Colonic mucosa (tissue), 4 donors: ENCODE results near the gene SLC11A2. TPM values are rescaled to one million over a fixed set of nuclear protein-coding genes. Genes with fewer than 3 reads are reported as not detected.
"Not testable (repeated sequence)": the region's sequence is repeated elsewhere in the genome, so short reads cannot be mapped to it uniquely, and the experiment has no call there.

Source experiments
- DNase-seq: peaks from one replicate; pipeline ENCODE4 v3.0.0-alpha.2; 2020
- H3K27ac ChIP-seq: fragments of 200-600 bp; one replicate; pipeline ENCODE4 v1.8.0; 2021
- H3K27me3 ChIP-seq: fragments of 200-600 bp; one replicate; pipeline ENCODE4 v1.8.0; 2021
- H3K36me3 ChIP-seq: fragments of 200-600 bp; one replicate; pipeline ENCODE4 v1.8.0; 2021
- H3K4me1 ChIP-seq: fragments of 200-600 bp; one replicate; pipeline ENCODE4 v1.8.0; 2021; ENCODE audit warnings: mild to moderate bottlenecking
- H3K4me3 ChIP-seq: fragments of 200-600 bp; one replicate; pipeline ENCODE4 v1.8.0; 2021
- H3K9ac ChIP-seq, 2 donors: one replicate each; pipeline ENCODE4 v1.7.0; 2013; ENCODE audit warnings: control low read depth in 2 of 2, low read depth in 2 of 2, low read length in 2 of 2
- H3K9me3 ChIP-seq: fragments of 200-600 bp; one replicate; pipeline ENCODE4 v1.8.0; 2021
- intact Hi-C: fragments of 100-400 bp; cut with DNase I; formaldehyde crosslinking; loops from one replicate; pipeline ENCODE4 v1.14.1; 2022
- total RNA-seq, 2 donors: library from RNA; stranded (reverse); fragmentation: NEBNext Ultra II Directional in 1 of 2; extraction: Animal tissue kit (Norgen Biotek cat#: 25700) in 1 of 2; gene quantifications; one replicate each; pipeline ENCODE4 v1.2.1, GENCODE V29; 2021
- TF ChIP-seq, protein P1 (sequence below): fragments of 200-600 bp; IDR thresholded peaks from one replicate; pipeline ENCODE4 v1.8.0; 2022; ENCODE audit warnings: antibody characterized with exemption, mild to moderate bottlenecking
- donor health status: healthy.
- donor health status: DM: no; HTN: no; CAD: no.
- donor health status: DM: no; HTN: no; CAD: no.

SLC11A2 gene
- total RNA-seq, 2 donors from 2014 or later: 51.6 to 52.0 TPM

GRCh38 chr12:51019927-51020326 lies 6.3 kb downstream of the SLC11A2 start:
- H3K9me3 ChIP-seq: no peaks in the 10 kb centered on the region
- H3K4me1 ChIP-seq: no peaks in the 10 kb centered on the region
- H3K36me3 ChIP-seq: no peaks in the 10 kb centered on the region
- no peaks in the 10 kb centered on the region for H3K27me3 ChIP-seq
- no peak overlapping the region for H3K9ac ChIP-seq
- intact Hi-C loops: no loop called here
- DNase-seq: no peak
- H3K4me3 ChIP-seq: no peak overlapping the region
- TF ChIP-seq, protein P1, sequence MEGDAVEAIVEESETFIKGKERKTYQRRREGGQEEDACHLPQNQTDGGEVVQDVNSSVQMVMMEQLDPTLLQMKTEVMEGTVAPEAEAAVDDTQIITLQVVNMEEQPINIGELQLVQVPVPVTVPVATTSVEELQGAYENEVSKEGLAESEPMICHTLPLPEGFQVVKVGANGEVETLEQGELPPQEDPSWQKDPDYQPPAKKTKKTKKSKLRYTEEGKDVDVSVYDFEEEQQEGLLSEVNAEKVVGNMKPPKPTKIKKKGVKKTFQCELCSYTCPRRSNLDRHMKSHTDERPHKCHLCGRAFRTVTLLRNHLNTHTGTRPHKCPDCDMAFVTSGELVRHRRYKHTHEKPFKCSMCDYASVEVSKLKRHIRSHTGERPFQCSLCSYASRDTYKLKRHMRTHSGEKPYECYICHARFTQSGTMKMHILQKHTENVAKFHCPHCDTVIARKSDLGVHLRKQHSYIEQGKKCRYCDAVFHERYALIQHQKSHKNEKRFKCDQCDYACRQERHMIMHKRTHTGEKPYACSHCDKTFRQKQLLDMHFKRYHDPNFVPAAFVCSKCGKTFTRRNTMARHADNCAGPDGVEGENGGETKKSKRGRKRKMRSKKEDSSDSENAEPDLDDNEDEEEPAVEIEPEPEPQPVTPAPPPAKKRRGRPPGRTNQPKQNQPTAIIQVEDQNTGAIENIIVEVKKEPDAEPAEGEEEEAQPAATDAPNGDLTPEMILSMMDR: no peak
- no peak overlapping the region for H3K27ac ChIP-seq

DNA sequence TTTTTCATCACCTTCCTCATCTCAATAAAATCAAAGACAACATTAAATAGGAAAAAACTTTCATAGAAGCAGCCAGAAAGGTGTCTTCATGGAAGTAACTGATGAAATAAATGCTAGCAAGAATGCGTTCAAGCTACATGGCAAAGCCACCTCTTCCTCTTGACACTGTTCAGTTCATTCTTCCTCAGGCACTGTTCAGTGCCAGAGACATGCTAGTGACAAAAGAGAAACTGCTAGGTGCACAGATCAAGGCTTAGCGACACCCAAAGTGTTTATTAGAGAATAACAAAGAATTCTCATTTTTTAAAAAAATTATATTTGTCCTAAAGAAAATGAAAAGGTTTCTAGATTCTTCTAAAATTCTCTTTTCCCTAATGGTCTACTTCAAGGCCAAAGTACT lies 7.2 kb downstream of the SLC11A2 start:
- H3K27ac ChIP-seq: no peak overlapping the region
- intact Hi-C loops: no loop called here
- no peaks in the 10 kb centered on the region for H3K36me3 ChIP-seq
- H3K9me3 ChIP-seq: no peaks in the 10 kb centered on the region
- H3K4me1 ChIP-seq: no peaks in the 10 kb centered on the region
- no peaks in the 10 kb centered on the region for H3K27me3 ChIP-seq
- no peak overlapping the region for H3K4me3 ChIP-seq
- DNase-seq: no peak
- TF ChIP-seq, protein P1: no peak
- H3K9ac ChIP-seq: no peak overlapping the region

GRCh38 chr12:51017452-51017851 lies 8.7 kb downstream of the SLC11A2 start:
- DNase-seq: no peak
- intact Hi-C loops: no loop called here
- H3K27ac ChIP-seq: no peak overlapping the region

GRCh38 chr12:51014467-51014866 lies 11.7 kb downstream of the SLC11A2 start:
- H3K27me3 ChIP-seq, H3K9ac ChIP-seq, H3K4me3 ChIP-seq, H3K4me1 ChIP-seq, DNase-seq, H3K36me3 ChIP-seq, H3K27ac ChIP-seq, H3K9me3 ChIP-seq, intact Hi-C loops: not testable (repeated sequence)

More at GRCh38 chr12:51017452-51017851, 8.7 kb downstream of the SLC11A2 start:
- Histone ChIP-seq H3K27me3 (no peaks in the 10 kb centered on the region), H3K36me3 (no peaks in the 10 kb centered on the region), H3K9me3 (no peaks in the 10 kb centered on the region), H3K9ac (no peak overlapping the region), H3K4me3 (no peak overlapping the region), H3K4me1 (no peaks in the 10 kb centered on the region)
- TF ChIP-seq, protein P1: no peak

DNA sequence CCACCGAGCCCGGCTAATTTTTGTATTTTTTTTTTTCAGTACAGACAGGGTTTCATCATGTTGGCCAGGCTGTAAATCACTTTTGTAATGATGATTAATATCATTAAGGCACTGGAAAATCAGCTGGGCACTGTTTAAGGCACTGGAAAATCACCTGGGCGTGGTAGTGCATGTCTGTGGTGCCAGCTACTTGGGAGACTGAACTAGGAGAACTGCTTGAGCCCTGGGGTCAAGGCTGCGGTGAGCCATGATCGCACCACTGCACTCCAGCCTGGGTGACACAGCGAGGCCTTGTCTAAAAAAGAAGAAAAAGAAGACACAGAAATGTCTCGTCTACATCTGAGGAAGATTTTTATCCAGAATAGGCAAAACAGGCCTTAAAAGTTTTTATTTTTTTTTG lies 12.7 kb downstream of the SLC11A2 start:
- no peak overlapping the region for H3K27ac ChIP-seq
- no peak for DNase-seq
- H3K9ac ChIP-seq: no peak overlapping the region
- H3K9me3 ChIP-seq: no peaks in the 10 kb centered on the region
- H3K27me3 ChIP-seq: no peaks in the 10 kb centered on the region
- H3K4me3 ChIP-seq: no peak overlapping the region
- TF ChIP-seq, protein P1: no peak
- intact Hi-C loops: no loop called here
- H3K36me3 ChIP-seq: no peaks in the 10 kb centered on the region
- peaks cover 5% of the 10 kb centered on the region for H3K4me1 ChIP-seq

- no peaks in the 10 kb centered on the region for H3K27me3 ChIP-seq
- H3K36me3 ChIP-seq: no peaks in the 10 kb centered on the region
- no peak overlapping the region for H3K9ac ChIP-seq
- TF ChIP-seq, protein P1: no peak
- H3K4me1 ChIP-seq: peaks cover 5% of the 10 kb centered on the region
- H3K27ac ChIP-seq: no peak overlapping the region
- intact Hi-C loops: no loop called here
- no peak for DNase-seq
- no peak overlapping the region for H3K4me3 ChIP-seq
- H3K9me3 ChIP-seq: no peaks in the 10 kb centered on the region
These were observed 13.5 kb downstream of the SLC11A2 start for GRCh38 chr12:51012570-51013236.
